Measurements from ENCODE around the gene PPL.

DNA sequence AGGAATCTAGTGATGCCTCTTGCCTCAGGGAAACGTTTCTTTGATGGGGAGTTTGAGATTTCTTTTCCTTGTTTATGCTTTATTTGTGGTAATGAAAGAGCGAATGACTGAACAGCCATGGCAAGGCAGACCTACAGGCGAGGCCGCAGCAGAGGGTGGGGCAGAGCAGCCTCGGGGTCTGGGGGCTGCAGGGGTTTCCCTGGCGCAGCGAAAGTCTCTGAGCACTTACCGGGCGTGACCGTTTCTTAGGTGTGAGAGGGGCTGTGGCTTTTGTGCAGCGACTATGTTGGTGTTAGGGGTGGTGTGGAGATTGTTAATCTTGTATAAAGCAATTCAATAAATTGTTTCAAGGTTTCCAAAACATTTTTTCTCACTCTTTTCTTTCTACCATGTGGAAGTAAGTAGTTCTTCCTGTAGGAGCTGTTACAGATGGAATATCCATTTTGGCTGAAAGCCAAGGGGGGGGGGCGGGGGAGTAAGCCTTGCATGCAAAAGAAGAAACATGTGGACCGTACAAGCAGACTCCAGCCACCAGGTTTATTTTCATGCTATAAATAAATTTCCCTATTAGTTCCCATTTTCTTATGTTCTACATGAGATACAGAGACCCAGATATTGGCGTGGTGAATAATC is 54.8 kb downstream of the PPL start:
- no peak for TF ChIP-seq POLR2A (IDR thresholded peaks at IDR 0.05)
- TF ChIP-seq, protein P1, sequence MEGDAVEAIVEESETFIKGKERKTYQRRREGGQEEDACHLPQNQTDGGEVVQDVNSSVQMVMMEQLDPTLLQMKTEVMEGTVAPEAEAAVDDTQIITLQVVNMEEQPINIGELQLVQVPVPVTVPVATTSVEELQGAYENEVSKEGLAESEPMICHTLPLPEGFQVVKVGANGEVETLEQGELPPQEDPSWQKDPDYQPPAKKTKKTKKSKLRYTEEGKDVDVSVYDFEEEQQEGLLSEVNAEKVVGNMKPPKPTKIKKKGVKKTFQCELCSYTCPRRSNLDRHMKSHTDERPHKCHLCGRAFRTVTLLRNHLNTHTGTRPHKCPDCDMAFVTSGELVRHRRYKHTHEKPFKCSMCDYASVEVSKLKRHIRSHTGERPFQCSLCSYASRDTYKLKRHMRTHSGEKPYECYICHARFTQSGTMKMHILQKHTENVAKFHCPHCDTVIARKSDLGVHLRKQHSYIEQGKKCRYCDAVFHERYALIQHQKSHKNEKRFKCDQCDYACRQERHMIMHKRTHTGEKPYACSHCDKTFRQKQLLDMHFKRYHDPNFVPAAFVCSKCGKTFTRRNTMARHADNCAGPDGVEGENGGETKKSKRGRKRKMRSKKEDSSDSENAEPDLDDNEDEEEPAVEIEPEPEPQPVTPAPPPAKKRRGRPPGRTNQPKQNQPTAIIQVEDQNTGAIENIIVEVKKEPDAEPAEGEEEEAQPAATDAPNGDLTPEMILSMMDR (IDR thresholded peaks at IDR 0.05) = no peak

All from testis (tissue), 2 donors.